TTC549 (cell line): Measurements from ENCODE around the gene AUTS2.
"Not testable (repeated sequence)": the region's sequence is repeated elsewhere in the genome, so short reads cannot be mapped to it uniquely, and the experiment has no call there.

Source experiments
- FAIRE-seq: peaks from 2 replicates; lab custom pipeline; 2012; peaks lifted over from hg19 to GRCh38; lab: Jason Lieb, UNC

The AUTS2 gene

GRCh38 chr7:70727861-70728260 is 1129.6 kb downstream of the AUTS2 start:
- FAIRE-seq = no peak

- FAIRE-seq = no peak
Observed at GRCh38 chr7:70728872-70729552, 1130.7 kb downstream of the AUTS2 start.

GRCh38 chr7:70729553-70730157 is 1131.4 kb downstream of the AUTS2 start:
- not testable (repeated sequence) for FAIRE-seq

DNA sequence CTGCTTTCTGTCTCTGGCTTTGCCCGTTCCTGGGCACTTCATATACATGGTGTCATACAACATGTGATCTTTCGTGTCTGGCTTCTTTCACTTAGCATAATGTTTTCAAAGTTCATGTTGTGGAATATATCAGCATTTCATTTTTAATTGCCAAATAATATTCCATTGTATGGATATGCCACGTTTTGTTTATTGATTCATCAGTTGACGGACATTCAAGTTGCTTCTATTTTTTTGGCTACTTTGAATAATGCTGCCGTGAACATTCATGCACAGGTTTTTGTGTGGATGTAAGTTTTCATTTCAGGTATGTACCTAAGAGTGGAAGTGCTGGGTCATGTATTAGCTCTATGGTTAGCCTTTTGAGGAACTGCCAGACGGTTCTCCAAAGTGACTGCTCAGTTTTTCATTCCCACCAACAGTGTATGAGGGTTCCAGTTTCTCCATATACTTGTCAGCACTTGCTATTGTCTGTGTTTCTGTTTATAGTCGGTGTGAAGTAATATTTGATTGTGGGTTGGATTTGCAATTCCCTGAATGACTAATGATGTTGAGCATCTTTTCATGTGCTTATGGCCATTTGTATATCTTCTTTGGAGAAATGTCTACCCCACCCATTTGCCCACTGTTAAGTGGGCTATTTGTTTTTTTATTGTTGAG is 1132.3 kb downstream of the AUTS2 start:
- FAIRE-seq = no peak

DNA sequence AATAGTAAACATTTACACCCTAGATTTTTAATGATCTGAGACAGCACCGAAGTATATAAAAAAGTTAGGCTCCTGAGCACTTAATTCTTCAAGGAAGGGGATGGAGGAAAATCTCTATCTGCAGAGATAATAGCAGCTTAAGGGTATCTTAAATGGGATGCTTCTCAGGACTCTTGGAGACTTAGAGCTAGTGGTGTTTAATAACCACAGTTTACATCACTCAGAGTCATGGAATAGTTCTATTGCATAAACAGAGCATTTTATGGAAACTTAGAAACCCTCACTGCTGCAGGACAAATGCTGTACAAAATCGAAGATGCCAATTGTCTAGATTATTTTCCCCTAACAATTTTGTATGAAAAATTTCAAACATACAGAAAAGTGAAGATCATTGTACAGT is 1134.8 kb downstream of the AUTS2 start:
- no peak for FAIRE-seq

- FAIRE-seq = no peak
Observed at GRCh38 chr7:70734411-70734810, 1136.1 kb downstream of the AUTS2 start.

- FAIRE-seq = no peak
Observed at GRCh38 chr7:70735313-70735712, 1137.0 kb downstream of the AUTS2 start.

GRCh38 chr7:70736715-70737460 is 1138.6 kb downstream of the AUTS2 start:
- no peak for FAIRE-seq

DNA sequence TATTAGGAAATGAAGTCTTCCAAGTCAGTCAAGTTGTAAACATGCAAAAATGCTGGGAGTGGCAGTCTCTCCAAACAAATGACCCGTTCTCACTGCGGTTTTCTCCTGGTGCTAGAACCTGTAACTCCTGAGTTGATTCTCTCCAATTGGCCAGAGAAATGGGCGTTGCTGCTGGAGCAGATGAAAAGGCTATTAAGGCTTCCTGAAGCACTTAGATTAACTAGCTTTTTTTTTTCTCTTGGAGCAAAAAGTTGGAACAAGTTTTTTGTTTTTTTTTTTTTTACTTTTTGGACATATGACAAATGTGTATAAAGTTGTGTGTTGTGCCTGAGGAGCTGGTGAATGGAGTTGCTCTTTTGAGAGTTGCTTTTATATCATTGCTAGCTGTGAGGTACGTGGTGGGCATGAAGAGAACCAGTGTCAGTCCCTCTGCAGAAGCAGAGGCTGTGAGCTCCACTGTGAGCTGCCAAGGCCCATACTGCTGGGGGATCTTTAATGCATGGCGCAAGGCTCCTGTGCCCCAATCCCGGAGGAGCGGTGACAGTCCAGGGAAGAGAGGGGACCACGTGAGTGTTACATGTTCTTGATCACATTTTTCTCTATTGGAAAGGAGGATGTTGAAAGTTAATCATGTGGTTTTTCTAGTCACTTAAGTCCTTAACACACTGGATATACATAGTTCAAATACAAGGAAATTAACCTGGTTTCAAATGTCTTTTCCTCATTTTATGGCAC is 1140.0 kb downstream of the AUTS2 start:
- no peak for FAIRE-seq

DNA sequence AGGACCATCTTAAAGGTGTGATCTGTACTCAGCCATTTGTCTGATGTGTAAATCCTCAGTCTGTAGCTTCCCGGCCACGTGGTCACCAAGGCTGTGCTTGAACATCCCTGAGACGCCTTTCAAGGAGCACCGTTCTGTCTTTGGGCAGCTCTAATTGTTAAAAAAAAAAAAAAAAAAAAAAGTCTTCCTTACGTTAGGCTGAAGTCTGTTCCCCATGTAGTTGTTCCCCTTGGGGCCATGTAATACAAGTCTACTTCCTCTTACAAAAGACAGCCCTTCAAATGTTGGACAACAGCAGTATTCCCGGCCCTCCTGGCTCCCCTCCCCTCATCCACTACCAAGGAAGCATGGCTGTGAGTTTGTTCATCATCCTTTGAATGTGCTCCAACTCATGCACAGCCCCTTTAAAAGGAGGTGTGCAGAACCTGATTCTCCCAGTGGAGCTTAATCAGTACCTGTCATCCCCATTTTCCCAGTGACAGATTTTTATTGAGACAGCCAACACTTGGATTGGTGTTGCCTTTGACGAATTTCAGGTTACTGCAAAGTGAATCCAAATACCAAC is 1141.5 kb downstream of the AUTS2 start:
- FAIRE-seq = no peak

DNA sequence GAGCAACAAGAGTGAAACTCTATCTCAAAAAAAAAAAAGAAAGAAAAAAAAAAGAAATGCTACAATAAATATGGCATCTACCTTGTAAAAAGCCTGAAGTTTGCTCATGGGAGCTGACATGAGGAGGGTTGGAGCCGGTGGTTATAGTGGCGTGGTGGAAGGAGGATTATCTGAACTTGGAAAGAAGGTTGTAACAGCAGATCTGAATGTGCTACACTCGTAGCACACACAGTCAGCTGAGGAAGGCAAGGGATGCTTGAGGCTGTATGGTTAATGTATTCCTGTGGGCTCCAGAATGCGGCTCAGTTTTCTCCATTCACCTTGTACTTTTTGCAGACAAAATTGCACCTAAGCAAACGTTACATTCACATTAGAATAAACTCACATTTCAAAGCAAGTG is 1143.4 kb downstream of the AUTS2 start:
- FAIRE-seq = no peak

DNA sequence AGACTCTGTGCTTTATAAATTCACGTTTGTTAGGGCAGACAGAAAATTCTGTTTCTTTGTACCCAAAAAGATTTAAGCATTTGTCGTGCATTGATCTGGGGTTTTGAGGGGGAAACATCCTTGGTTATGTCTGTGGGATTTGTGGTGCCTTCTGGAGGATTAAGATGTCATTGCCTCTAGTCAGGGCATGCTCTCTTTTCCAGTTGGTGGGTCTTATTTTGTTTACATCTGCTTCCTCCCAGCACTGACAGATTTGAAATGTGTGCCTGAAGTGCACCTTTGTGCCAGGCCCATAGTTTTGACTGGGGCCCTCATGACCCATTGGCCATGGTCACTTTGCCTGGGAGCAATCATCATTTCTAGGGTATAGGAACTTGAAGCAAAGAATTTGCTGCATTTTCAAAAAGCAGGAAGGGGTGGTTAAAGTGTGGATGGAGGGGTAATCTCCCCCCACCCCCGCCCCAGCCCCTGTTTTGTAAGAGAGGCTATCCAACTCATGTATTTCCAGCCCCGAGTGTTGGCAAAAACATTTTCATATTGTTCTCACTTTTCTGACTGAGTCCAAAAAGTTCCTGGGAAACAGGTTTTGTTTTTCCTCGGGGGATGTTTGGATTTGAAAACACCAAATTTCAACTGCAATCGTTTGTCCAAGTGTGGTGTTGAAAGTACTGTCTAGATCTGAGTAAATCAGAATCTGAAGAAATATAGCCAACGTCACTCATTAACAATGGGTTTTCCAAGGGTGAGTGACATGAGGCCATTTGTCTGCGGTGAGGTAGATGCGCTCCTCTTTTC is 1145.5 kb downstream of the AUTS2 start:
- FAIRE-seq = no peak

- FAIRE-seq = no peak
Observed at GRCh38 chr7:70744492-70744891, 1146.2 kb downstream of the AUTS2 start.

DNA sequence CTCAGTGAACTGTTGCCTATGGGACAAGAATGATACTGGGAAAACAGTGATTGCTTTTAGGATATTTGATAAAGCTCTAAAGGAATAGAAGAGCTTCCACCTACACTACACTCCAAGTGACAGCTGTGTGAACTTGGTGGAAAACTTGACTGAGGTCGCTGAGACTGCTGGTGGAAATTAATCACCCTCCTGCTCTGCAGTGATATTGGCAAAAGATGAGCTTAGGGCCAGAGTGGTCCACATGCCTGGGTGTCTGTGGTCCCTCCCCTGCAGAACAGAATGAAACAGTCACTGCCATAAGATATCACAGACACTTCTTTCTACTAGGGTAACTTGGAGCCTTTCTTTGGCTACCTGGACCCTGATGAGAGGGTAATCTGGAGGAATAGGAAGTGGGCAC is 1151.6 kb downstream of the AUTS2 start:
- FAIRE-seq = no peak

DNA sequence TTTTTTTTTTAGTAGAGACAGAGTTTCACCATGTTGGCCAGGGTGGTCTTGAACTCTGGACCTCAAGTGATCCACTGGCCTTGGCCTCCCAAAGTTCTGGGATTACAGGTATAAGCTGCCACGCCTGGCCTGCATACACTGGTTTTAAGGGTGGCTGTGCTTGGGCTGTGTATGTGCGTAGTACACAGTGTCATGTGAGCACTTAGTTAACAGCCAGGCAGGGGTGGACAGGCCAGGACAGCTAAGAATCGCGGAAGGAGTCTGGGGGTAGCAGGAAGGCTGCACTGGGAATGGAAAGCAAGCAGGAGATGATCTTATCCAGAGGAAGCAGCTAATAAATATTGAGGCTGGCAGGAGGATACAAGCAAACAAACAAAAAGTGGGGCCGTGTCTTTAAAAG is 1153.6 kb downstream of the AUTS2 start:
- FAIRE-seq = no peak

DNA sequence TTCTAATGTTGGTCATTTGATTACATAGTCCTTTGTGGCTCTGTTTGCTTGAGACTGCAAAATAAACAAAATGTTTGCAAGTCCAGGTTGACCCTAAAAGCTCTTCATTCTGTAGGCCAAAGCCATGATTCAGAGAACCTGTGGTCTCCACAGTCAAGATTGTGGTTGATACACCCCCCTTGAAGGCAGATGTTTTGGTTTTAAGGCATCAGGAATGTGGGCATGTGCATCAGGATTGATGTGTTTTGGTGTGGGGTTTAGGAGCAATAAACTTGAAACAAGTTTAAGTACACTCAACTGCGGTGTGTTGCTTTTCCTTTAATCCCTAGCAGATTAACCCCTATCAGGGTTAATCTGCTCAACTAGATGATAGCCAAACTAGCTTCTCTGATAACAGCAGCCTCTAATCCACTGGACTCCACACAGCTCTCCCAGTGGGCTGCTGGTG is 1154.5 kb downstream of the AUTS2 start:
- no peak for FAIRE-seq

GRCh38 chr7:70756789-70757188 is 1158.5 kb downstream of the AUTS2 start:
- FAIRE-seq = no peak

- no peak for FAIRE-seq
Observed at GRCh38 chr7:70758646-70759045, 1160.4 kb downstream of the AUTS2 start.

GRCh38 chr7:70759674-70760073 is 1161.4 kb downstream of the AUTS2 start:
- FAIRE-seq = no peak

DNA sequence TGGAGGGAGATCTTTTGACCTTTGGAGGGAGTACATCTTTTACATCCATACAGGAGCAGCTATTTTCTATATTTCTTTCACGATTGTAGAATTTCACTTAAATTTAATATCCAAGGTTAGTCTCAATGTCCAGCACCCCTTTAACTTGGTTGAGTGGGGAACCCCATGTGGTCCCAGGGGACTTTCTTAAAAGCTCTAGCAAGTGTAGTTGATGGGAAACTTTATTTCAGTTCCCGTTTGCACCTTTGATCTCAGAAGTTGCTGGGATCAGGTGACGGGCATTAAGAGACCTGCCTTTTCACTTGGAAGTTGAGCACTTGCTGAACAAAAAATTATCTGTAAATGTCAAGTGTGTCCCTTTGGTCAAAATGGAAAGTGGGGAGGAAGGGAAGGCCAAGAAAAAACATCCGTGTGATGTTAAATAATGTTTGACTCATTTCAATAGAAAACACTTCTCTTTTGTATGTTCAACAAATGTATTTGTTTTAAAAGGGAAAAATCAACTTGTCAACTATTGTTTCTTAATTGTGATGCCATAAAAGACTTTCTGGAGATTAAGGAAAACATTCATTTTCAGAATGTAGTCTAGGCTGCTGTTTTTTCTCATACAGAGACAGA is 1163.5 kb downstream of the AUTS2 start:
- FAIRE-seq = no peak

GRCh38 chr7:70762696-70763095 is 1164.4 kb downstream of the AUTS2 start:
- FAIRE-seq = no peak
